Muscle layer of colon (tissue), 2 donors: ENCODE results near the gene LYPD3.

Experiments used
- H3K27ac ChIP-seq: one replicate; pipeline ENCODE4 v1.7.0; 2013; ENCODE audit warnings: low read depth, mild to moderate bottlenecking, low read length, moderate library complexity
- H3K27me3 ChIP-seq, 2 donors: one replicate each; pipeline ENCODE4 v1.7.0; 2013; ENCODE audit warnings: low read length in 2 of 2, mild to moderate bottlenecking in 2 of 2; ENCODE audit not compliant: insufficient read depth in 2 of 2, control insufficient read depth in 1 of 2
- H3K36me3 ChIP-seq: one replicate; pipeline ENCODE4 v1.7.0; 2013; ENCODE audit warnings: mild to moderate bottlenecking, low read length; ENCODE audit not compliant: insufficient read depth
- H3K4me1 ChIP-seq: one replicate; pipeline ENCODE4 v1.7.0; 2013; ENCODE audit warnings: mild to moderate bottlenecking, low read length; ENCODE audit not compliant: insufficient read depth
- H3K4me3 ChIP-seq, 2 donors: one replicate each; pipeline ENCODE4 v1.7.0; 2013; ENCODE audit warnings: low read length in 2 of 2, low read depth in 1 of 2, mild to moderate bottlenecking in 1 of 2, moderate library complexity in 1 of 2
- H3K9ac ChIP-seq: one replicate; pipeline ENCODE4 v1.7.0; 2013; ENCODE audit warnings: low read length
- H3K9me3 ChIP-seq: one replicate; pipeline ENCODE4 v1.7.0; 2013; ENCODE audit warnings: mild to moderate bottlenecking, low read length
- donor health status: abdominal sarcoma.
- donor health status: Adenocarcinoma of cecum.

LYPD3 gene

GRCh38 chr19:43482193-43482592 is 16.8 kb upstream of the LYPD3 start:
- H3K36me3 ChIP-seq = no peaks in the 10 kb centered on the region

GRCh38 chr19:43481701-43482100 is 16.3 kb upstream of the LYPD3 start:
- Histone ChIP-seq H3K27me3 (no peaks in the 10 kb centered on the region), H3K4me3 (no peak overlapping the region), H3K36me3 (no peaks in the 10 kb centered on the region), H3K4me1 (no peaks in the 10 kb centered on the region), H3K27ac (no peak overlapping the region), H3K9ac (no peak overlapping the region), H3K9me3 (no peaks in the 10 kb centered on the region)

More at GRCh38 chr19:43482193-43482592, 16.8 kb upstream of the LYPD3 start:
- Histone ChIP-seq H3K27me3 (no peaks in the 10 kb centered on the region), H3K4me1 (no peaks in the 10 kb centered on the region), H3K27ac (no peak overlapping the region), H3K4me3 (no peak overlapping the region), H3K9ac (no peak overlapping the region), H3K9me3 (no peaks in the 10 kb centered on the region)

- Histone ChIP-seq H3K27me3 (no peaks in the 10 kb centered on the region), H3K4me3 (no peak overlapping the region)
Observed at GRCh38 chr19:43480574-43480973, 15.2 kb upstream of the LYPD3 start.

GRCh38 chr19:43479961-43480561 is 14.7 kb upstream of the LYPD3 start:
- H3K27ac ChIP-seq = no peak overlapping the region
- peaks cover 5% of the 10 kb centered on the region for H3K4me1 ChIP-seq
- H3K36me3 ChIP-seq = no peaks in the 10 kb centered on the region
- H3K27me3 ChIP-seq = no peaks in the 10 kb centered on the region
- no peak overlapping the region for H3K9ac ChIP-seq
- no peaks in the 10 kb centered on the region for H3K9me3 ChIP-seq
- no peak overlapping the region for H3K4me3 ChIP-seq

More at GRCh38 chr19:43480574-43480973, 15.2 kb upstream of the LYPD3 start:
- Histone ChIP-seq H3K9me3 (no peaks in the 10 kb centered on the region), H3K4me1 (peaks cover 2% of the 10 kb centered on the region), H3K36me3 (no peaks in the 10 kb centered on the region), H3K27ac (no peak overlapping the region), H3K9ac (no peak overlapping the region)

- Histone ChIP-seq H3K4me3 (no peak overlapping the region), H3K9ac (no peak overlapping the region), H3K36me3 (no peaks in the 10 kb centered on the region), H3K27me3 (no peaks in the 10 kb centered on the region), H3K4me1 (peaks cover 12% of the 10 kb centered on the region), H3K9me3 (no peaks in the 10 kb centered on the region), H3K27ac (no peak overlapping the region)
Observed at GRCh38 chr19:43479226-43479625, 13.8 kb upstream of the LYPD3 start.

GRCh38 chr19:43478323-43478722 is 12.9 kb upstream of the LYPD3 start:
- no peaks in the 10 kb centered on the region for H3K9me3 ChIP-seq
- H3K4me1 ChIP-seq = peaks cover 12% of the 10 kb centered on the region
- H3K9ac ChIP-seq = no peak overlapping the region
- no peaks in the 10 kb centered on the region for H3K27me3 ChIP-seq
- H3K27ac ChIP-seq = no peak overlapping the region
- H3K36me3 ChIP-seq = no peaks in the 10 kb centered on the region
- H3K4me3 ChIP-seq = no peak overlapping the region

- Histone ChIP-seq H3K27ac (no peak overlapping the region), H3K9ac (no peak overlapping the region), H3K27me3 (no peaks in the 10 kb centered on the region), H3K9me3 (no peaks in the 10 kb centered on the region), H3K4me1 (peaks cover 12% of the 10 kb centered on the region), H3K4me3 (no peak overlapping the region), H3K36me3 (no peaks in the 10 kb centered on the region)
Observed at GRCh38 chr19:43476606-43477005, 11.2 kb upstream of the LYPD3 start.

- peak overlapping the region; percentile 76 for H3K27ac ChIP-seq
- peak overlapping the region; percentile 70 to 71 for H3K4me3 ChIP-seq
- H3K27me3 ChIP-seq = no peaks in the 10 kb centered on the region
- peak overlapping the region; percentile 68 for H3K9ac ChIP-seq
- H3K9me3 ChIP-seq = no peaks in the 10 kb centered on the region
- H3K36me3 ChIP-seq = no peaks in the 10 kb centered on the region
- peaks cover 12% of the 10 kb centered on the region for H3K4me1 ChIP-seq
Observed at GRCh38 chr19:43474986-43475705, 9.7 kb upstream of the LYPD3 start.

GRCh38 chr19:43474487-43474886 is 9.1 kb upstream of the LYPD3 start:
- H3K9ac ChIP-seq = peak overlapping the region; percentile 68
- H3K9me3 ChIP-seq = no peaks in the 10 kb centered on the region
- H3K36me3 ChIP-seq = no peaks in the 10 kb centered on the region
- peaks cover 12% of the 10 kb centered on the region for H3K4me1 ChIP-seq
- peak overlapping the region; percentile 76 for H3K27ac ChIP-seq
- H3K27me3 ChIP-seq = no peaks in the 10 kb centered on the region
- H3K4me3 ChIP-seq = peak overlapping the region in 1 of 2 donors; percentile 71

- no peak overlapping the region for H3K27ac ChIP-seq
- no peaks in the 10 kb centered on the region for H3K9me3 ChIP-seq
- peaks cover 12% of the 10 kb centered on the region for H3K4me1 ChIP-seq
- H3K4me3 ChIP-seq = no peak overlapping the region
- H3K9ac ChIP-seq = no peak overlapping the region
- H3K27me3 ChIP-seq = peaks cover 0 to 2% of the 10 kb centered on the region in 2 donors
- H3K36me3 ChIP-seq = no peaks in the 10 kb centered on the region
Observed at GRCh38 chr19:43471091-43471490, 5.7 kb upstream of the LYPD3 start.

GRCh38 chr19:43470288-43470687 is 4.9 kb upstream of the LYPD3 start:
- H3K4me3 ChIP-seq = no peak overlapping the region
- H3K9me3 ChIP-seq = no peaks in the 10 kb centered on the region
- H3K9ac ChIP-seq = no peak overlapping the region
- H3K36me3 ChIP-seq = no peaks in the 10 kb centered on the region
- peaks cover 7% of the 10 kb centered on the region for H3K4me1 ChIP-seq
- peaks cover 0 to 10% of the 10 kb centered on the region in 2 donors for H3K27me3 ChIP-seq
- no peak overlapping the region for H3K27ac ChIP-seq

- Histone ChIP-seq H3K27ac (no peak overlapping the region), H3K36me3 (no peaks in the 10 kb centered on the region), H3K9me3 (no peaks in the 10 kb centered on the region), H3K4me1 (peaks cover 5% of the 10 kb centered on the region), H3K27me3 (peaks cover 0 to 10% of the 10 kb centered on the region in 2 donors), H3K9ac (no peak overlapping the region), H3K4me3 (no peak overlapping the region)
Observed at GRCh38 chr19:43469160-43469480, 3.7 kb upstream of the LYPD3 start.
